ENCODE results near the gene EVX1.

GRCh38 chr7:27194002-27194352, 48.6 kb upstream of the EVX1 start:
- TF ChIP-seq CTCF (IDR thresholded peaks at IDR 0.05) (no peak), POLR2A (IDR thresholded peaks at IDR 0.05) (no peak)

All from body of pancreas (tissue), 4 donors.